ENCODE measurements around the gene TTC39B. TPM values are rescaled to one million over a fixed set of nuclear protein-coding genes. Genes with fewer than 3 reads are reported as not detected.

TTC39B gene
- total RNA-seq, 1 donor from 2014 or later: 49.2 TPM

- Histone ChIP-seq H3K9me3 (no peaks in the 10 kb centered on the region), H3K4me3 (no peak overlapping the region), H3K4me1 (no peaks in the 10 kb centered on the region), H3K27ac (no peak overlapping the region), H3K27me3 (ENCODE audit: low read depth) (no peaks in the 10 kb centered on the region), H3K36me3 (no peaks in the 10 kb centered on the region)
- intact Hi-C loops (cut with DNase I): no loop called here
- ATAC-seq: no peak
- DNase-seq: no peak
- TF ChIP-seq CTCF (IDR thresholded peaks at IDR 0.05): no peak
Observed at GRCh38 chr9:15286161-15286821, 20.7 kb downstream of the TTC39B start.

GRCh38 chr9:15282567-15283285, 24.3 kb downstream of the TTC39B start:
- Histone ChIP-seq H3K27me3 (ENCODE audit: low read depth) (no peaks in the 10 kb centered on the region), H3K9me3 (no peaks in the 10 kb centered on the region), H3K36me3 (no peaks in the 10 kb centered on the region), H3K27ac (no peak overlapping the region), H3K4me1 (peaks cover 8% of the 10 kb centered on the region), H3K4me3 (no peak overlapping the region)
- DNase-seq (no peak), ATAC-seq (no peak)
- no peak for TF ChIP-seq CTCF (IDR thresholded peaks at IDR 0.05)
- intact Hi-C loops (cut with DNase I): no loop called here

GRCh38 chr9:15280647-15281046, 26.4 kb downstream of the TTC39B start:
- no peaks in the 10 kb centered on the region for H3K27me3 ChIP-seq (ENCODE audit: low read depth)
- DNase-seq: no peak
- H3K36me3 ChIP-seq: no peaks in the 10 kb centered on the region
- H3K4me3 ChIP-seq: no peak overlapping the region
- TF ChIP-seq CTCF (IDR thresholded peaks at IDR 0.05): no peak
- intact Hi-C loops (cut with DNase I): no loop called here
- no peak overlapping the region for H3K27ac ChIP-seq
- ATAC-seq: no peak
- H3K4me1 ChIP-seq: peaks cover 10% of the 10 kb centered on the region
- H3K9me3 ChIP-seq: no peaks in the 10 kb centered on the region

- H3K9me3 ChIP-seq: no peaks in the 10 kb centered on the region
- DNase-seq (no peak), ATAC-seq (no peak)
- H3K4me1 ChIP-seq: peaks cover 10% of the 10 kb centered on the region
- intact Hi-C loops (cut with DNase I): no loop called here
- H3K36me3 ChIP-seq: no peaks in the 10 kb centered on the region
- no peak overlapping the region for H3K4me3 ChIP-seq
- no peak overlapping the region for H3K27ac ChIP-seq
- H3K27me3 ChIP-seq (ENCODE audit: low read depth): no peaks in the 10 kb centered on the region
- no peak for TF ChIP-seq CTCF (IDR thresholded peaks at IDR 0.05)
Observed at GRCh38 chr9:15278839-15279238, 28.2 kb downstream of the TTC39B start.

- TF ChIP-seq CTCF (IDR thresholded peaks at IDR 0.05): no peak
- intact Hi-C loops (cut with DNase I): no loop called here
- DNase-seq: no peak
- H3K27ac ChIP-seq: no peak overlapping the region
- H3K4me3 ChIP-seq: no peak overlapping the region
- no peak for ATAC-seq
- H3K9me3 ChIP-seq: no peaks in the 10 kb centered on the region
- H3K27me3 ChIP-seq (ENCODE audit: low read depth): no peaks in the 10 kb centered on the region
- H3K4me1 ChIP-seq: peaks cover 10% of the 10 kb centered on the region
- no peaks in the 10 kb centered on the region for H3K36me3 ChIP-seq
Observed at GRCh38 chr9:15278091-15278687, 28.8 kb downstream of the TTC39B start.
